HG03064 (cell line): ENCODE measurements around the gene ZNF451.
"Not testable (repeated sequence)": the region's sequence is repeated elsewhere in the genome, so short reads cannot be mapped to it uniquely, and the experiment has no call there.

Source experiments
- ATAC-seq: cut with Tn5 transposase; IDR thresholded peaks from one replicate; pipeline ENCODE4 v1.9.1; 2021; ENCODE audit warnings: low read depth; ENCODE audit not compliant: unreplicated experiment

ZNF451 gene

GRCh38 chr6:57089265-57089664 lies 723 bp upstream of the ZNF451 start:
- ATAC-seq = no peak

GRCh38 chr6:57090458-57091067 lies 575 bp downstream of the ZNF451 start:
- peak; percentile 6 for ATAC-seq

- not testable (repeated sequence) for ATAC-seq
Measured at GRCh38 chr6:57091375-57091774, 1.4 kb downstream of the ZNF451 start.

- no peak for ATAC-seq
Measured at GRCh38 chr6:57094689-57095088, 4.7 kb downstream of the ZNF451 start.

- ATAC-seq = no peak
Measured at GRCh38 chr6:57097596-57097995, 7.6 kb downstream of the ZNF451 start.

- no peak for ATAC-seq
Measured at GRCh38 chr6:57102976-57103375, 13.0 kb downstream of the ZNF451 start.

- no peak for ATAC-seq
Measured at GRCh38 chr6:57104336-57104735, 14.3 kb downstream of the ZNF451 start.

- no peak for ATAC-seq
Measured at GRCh38 chr6:57106990-57107389, 17.0 kb downstream of the ZNF451 start.

- peak; percentile 85 for ATAC-seq
Measured at GRCh38 chr6:57108691-57109090, 18.7 kb downstream of the ZNF451 start.

GRCh38 chr6:57109880-57110279 lies 19.9 kb downstream of the ZNF451 start:
- ATAC-seq = no peak

GRCh38 chr6:57113105-57113504 lies 23.1 kb downstream of the ZNF451 start:
- no peak for ATAC-seq

GRCh38 chr6:57116776-57117175 lies 26.8 kb downstream of the ZNF451 start:
- ATAC-seq = no peak

- no peak for ATAC-seq
Measured at GRCh38 chr6:57117796-57118195, 27.8 kb downstream of the ZNF451 start.

- ATAC-seq = no peak
Measured at GRCh38 chr6:57123111-57123510, 33.1 kb downstream of the ZNF451 start.

- ATAC-seq = no peak
Measured at GRCh38 chr6:57127763-57128162, 37.8 kb downstream of the ZNF451 start.

- ATAC-seq = no peak
Measured at GRCh38 chr6:57130661-57131177, 40.7 kb downstream of the ZNF451 start.

GRCh38 chr6:57134954-57135353 lies 45.0 kb downstream of the ZNF451 start:
- ATAC-seq = no peak

GRCh38 chr6:57135885-57136284 lies 45.9 kb downstream of the ZNF451 start:
- ATAC-seq = no peak

- no peak for ATAC-seq
Measured at GRCh38 chr6:57137350-57137749, 47.4 kb downstream of the ZNF451 start.

- no peak for ATAC-seq
Measured at GRCh38 chr6:57138026-57138425, 48.0 kb downstream of the ZNF451 start.

GRCh38 chr6:57141451-57142177 lies 51.6 kb downstream of the ZNF451 start:
- ATAC-seq = no peak

- no peak for ATAC-seq
Measured at GRCh38 chr6:57142178-57142525, 52.2 kb downstream of the ZNF451 start.
